ENCODE measurements around the gene ARAP2. TPM values are rescaled to one million over a fixed set of nuclear protein-coding genes. Genes with fewer than 3 reads are reported as not detected.

Gene ARAP2
- total and polyA plus RNA-seq, 2 experiments from 2014 or later = 0.92 to 4.8 TPM

DNA sequence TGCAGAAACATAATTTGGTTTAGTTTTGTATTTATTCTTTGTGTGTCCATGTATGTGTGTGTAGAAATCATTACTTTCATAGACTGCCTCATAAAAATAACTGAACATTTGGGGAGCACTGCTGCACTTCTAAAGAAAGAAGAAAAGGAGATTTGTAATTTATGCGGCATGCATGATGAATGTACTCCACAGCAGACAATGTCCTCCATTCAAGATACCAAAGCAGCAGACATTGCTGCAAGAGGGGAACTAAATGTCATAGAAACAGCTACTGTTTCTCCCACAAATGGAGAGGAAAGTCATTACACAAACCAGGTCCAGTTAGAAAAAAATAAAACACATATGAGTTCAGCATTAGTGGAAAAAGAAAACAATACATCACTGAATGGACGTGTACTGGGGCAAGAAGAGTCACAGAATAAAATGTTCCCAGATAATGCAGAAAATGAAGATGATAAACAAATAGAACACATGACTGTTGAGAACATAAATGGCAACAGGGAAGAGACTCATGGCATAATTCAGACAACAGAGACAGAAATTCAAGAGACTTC, 39.7 kb upstream of the ARAP2 start:
- no peak for TF ChIP-seq ZNF331 (CRISPR knock-in tag; IDR thresholded peaks at IDR 0.05; ENCODE audit: low read depth)
- no peak for TF ChIP-seq ZNF114 (CRISPR knock-in tag; IDR thresholded peaks at IDR 0.05)
- no peak for TF ChIP-seq NANOG (IDR thresholded peaks at IDR 0.05; ENCODE audit: borderline replicate concordance)
- TF ChIP-seq, protein P1, sequence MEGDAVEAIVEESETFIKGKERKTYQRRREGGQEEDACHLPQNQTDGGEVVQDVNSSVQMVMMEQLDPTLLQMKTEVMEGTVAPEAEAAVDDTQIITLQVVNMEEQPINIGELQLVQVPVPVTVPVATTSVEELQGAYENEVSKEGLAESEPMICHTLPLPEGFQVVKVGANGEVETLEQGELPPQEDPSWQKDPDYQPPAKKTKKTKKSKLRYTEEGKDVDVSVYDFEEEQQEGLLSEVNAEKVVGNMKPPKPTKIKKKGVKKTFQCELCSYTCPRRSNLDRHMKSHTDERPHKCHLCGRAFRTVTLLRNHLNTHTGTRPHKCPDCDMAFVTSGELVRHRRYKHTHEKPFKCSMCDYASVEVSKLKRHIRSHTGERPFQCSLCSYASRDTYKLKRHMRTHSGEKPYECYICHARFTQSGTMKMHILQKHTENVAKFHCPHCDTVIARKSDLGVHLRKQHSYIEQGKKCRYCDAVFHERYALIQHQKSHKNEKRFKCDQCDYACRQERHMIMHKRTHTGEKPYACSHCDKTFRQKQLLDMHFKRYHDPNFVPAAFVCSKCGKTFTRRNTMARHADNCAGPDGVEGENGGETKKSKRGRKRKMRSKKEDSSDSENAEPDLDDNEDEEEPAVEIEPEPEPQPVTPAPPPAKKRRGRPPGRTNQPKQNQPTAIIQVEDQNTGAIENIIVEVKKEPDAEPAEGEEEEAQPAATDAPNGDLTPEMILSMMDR (conservative IDR thresholded peaks at IDR 0.05; ENCODE audit: low read depth in 2 of 2) = no peak
- Mint-ChIP-seq H3K27me3 (ENCODE audit: insufficient read depth, low read depth, poor library complexity) (no peaks in the 10 kb centered on the region), H3K27ac (no peak overlapping the region), H3K36me3 (ENCODE audit: low read depth) (no peaks in the 10 kb centered on the region), H3K9me3 (no peaks in the 10 kb centered on the region), H3K4me3 (no peak overlapping the region), H3K4me1 (peaks cover 5% of the 10 kb centered on the region; the same call in 2 of the 3 replicates)
- H3K79me2 ChIP-seq (replicated peaks; ENCODE audit: insufficient read depth) = no peaks in the 10 kb centered on the region
- ATAC-seq (no peak), DNase-seq (ENCODE audit: low spot score) (no peak)
- H4K20me1 ChIP-seq (replicated peaks; ENCODE audit: insufficient read depth) = no peaks in the 10 kb centered on the region
- no peaks in the 10 kb centered on the region for H3K27me3 ChIP-seq (ENCODE audit: insufficient read depth)
- H3K4me3 ChIP-seq = no peak overlapping the region
- H3K9me2 ChIP-seq (ENCODE audit: insufficient read depth) = no peaks in the 10 kb centered on the region
- no peaks in the 10 kb centered on the region for H3K36me3 ChIP-seq (ENCODE audit: insufficient read depth)
- H3F3A ChIP-seq (replicated peaks; ENCODE audit: low read depth) = no peaks in the 10 kb centered on the region
- no peak overlapping the region for H2AFZ ChIP-seq
- no peaks in the 10 kb centered on the region for H3K4me1 ChIP-seq (ENCODE audit: insufficient read depth)
- no peak overlapping the region for H3K4me2 ChIP-seq
- no peak overlapping the region for H3K27ac ChIP-seq (ENCODE audit: low read depth)

DNA sequence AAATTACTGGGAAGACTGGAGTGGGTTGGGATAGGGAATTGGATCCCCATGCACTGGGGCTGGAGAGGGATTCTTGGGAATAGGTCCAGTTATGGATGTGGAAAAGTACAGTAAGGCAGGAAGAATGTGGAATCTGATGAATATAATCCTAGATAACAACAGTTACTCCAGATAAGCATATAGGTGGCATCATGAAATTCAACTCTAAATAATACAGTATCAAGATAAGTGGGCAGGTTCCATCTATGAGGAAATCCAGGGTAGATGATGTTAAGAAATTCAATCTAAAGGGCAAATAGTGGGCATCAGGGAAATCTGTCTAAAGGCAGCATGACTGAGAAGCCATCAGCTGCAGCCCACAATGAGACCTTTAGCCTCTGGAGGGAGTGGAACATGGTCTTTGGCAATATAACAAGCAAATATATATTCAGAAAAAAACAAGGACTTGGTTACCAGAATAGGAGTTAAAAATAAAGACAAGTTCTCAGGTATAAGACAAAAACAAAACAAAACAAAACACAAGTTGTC, 38.3 kb upstream of the ARAP2 start:
- no peaks in the 10 kb centered on the region for H3K36me3 Mint-ChIP-seq (ENCODE audit: low read depth)
- H3K27ac ChIP-seq (ENCODE audit: low read depth) = no peak overlapping the region
- no peak for TF ChIP-seq NANOG (IDR thresholded peaks at IDR 0.05; ENCODE audit: borderline replicate concordance)
- no peak for TF ChIP-seq ZNF331 (CRISPR knock-in tag; IDR thresholded peaks at IDR 0.05; ENCODE audit: low read depth)
- TF ChIP-seq EZH2 (IDR thresholded peaks at IDR 0.05; ENCODE audit: low read depth, unreplicated experiment) = no peak
- TF ChIP-seq STAT1 (IDR thresholded peaks at IDR 0.05; ENCODE audit: unreplicated experiment) = no peak
- no peak for TF ChIP-seq POLR2AphosphoS5 (IDR thresholded peaks at IDR 0.05; ENCODE audit: low read depth)
- no peak for TF ChIP-seq CREB1 (CRISPR knock-in tag; IDR thresholded peaks at IDR 0.05; ENCODE audit: low read depth)
- TF ChIP-seq, protein P1 (conservative IDR thresholded peaks at IDR 0.05; ENCODE audit: low read depth in 2 of 2) = no peak
- no peak for TF ChIP-seq EZH2phosphoT487 (IDR thresholded peaks at IDR 0.05; ENCODE audit: unreplicated experiment)
- TF ChIP-seq, protein P2, sequence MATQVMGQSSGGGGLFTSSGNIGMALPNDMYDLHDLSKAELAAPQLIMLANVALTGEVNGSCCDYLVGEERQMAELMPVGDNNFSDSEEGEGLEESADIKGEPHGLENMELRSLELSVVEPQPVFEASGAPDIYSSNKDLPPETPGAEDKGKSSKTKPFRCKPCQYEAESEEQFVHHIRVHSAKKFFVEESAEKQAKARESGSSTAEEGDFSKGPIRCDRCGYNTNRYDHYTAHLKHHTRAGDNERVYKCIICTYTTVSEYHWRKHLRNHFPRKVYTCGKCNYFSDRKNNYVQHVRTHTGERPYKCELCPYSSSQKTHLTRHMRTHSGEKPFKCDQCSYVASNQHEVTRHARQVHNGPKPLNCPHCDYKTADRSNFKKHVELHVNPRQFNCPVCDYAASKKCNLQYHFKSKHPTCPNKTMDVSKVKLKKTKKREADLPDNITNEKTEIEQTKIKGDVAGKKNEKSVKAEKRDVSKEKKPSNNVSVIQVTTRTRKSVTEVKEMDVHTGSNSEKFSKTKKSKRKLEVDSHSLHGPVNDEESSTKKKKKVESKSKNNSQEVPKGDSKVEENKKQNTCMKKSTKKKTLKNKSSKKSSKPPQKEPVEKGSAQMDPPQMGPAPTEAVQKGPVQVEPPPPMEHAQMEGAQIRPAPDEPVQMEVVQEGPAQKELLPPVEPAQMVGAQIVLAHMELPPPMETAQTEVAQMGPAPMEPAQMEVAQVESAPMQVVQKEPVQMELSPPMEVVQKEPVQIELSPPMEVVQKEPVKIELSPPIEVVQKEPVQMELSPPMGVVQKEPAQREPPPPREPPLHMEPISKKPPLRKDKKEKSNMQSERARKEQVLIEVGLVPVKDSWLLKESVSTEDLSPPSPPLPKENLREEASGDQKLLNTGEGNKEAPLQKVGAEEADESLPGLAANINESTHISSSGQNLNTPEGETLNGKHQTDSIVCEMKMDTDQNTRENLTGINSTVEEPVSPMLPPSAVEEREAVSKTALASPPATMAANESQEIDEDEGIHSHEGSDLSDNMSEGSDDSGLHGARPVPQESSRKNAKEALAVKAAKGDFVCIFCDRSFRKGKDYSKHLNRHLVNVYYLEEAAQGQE (IDR thresholded peaks at IDR 0.05; ENCODE audit: unreplicated experiment) = no peak
- TF ChIP-seq, protein P3, sequence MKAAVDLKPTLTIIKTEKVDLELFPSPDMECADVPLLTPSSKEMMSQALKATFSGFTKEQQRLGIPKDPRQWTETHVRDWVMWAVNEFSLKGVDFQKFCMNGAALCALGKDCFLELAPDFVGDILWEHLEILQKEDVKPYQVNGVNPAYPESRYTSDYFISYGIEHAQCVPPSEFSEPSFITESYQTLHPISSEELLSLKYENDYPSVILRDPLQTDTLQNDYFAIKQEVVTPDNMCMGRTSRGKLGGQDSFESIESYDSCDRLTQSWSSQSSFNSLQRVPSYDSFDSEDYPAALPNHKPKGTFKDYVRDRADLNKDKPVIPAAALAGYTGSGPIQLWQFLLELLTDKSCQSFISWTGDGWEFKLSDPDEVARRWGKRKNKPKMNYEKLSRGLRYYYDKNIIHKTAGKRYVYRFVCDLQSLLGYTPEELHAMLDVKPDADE (IDR thresholded peaks at IDR 0.05) = no peak

More for the DNA sequence above, 38.3 kb upstream of the ARAP2 start:
- DNase-seq (ENCODE audit: low spot score) (no peak), ATAC-seq (no peak)
- no peaks in the 10 kb centered on the region for H3K36me3 ChIP-seq (ENCODE audit: insufficient read depth)
- no peaks in the 10 kb centered on the region for H3K4me1 ChIP-seq (ENCODE audit: insufficient read depth)
- no peak overlapping the region for H3K27ac Mint-ChIP-seq
- no peak overlapping the region for H3K4me3 ChIP-seq
- H3K9me2 ChIP-seq (ENCODE audit: insufficient read depth) = no peaks in the 10 kb centered on the region
- H2AFZ ChIP-seq = no peak overlapping the region
- H3F3A ChIP-seq (replicated peaks; ENCODE audit: low read depth) = no peaks in the 10 kb centered on the region
- H3K9me3 Mint-ChIP-seq = no peaks in the 10 kb centered on the region
- H3K79me2 ChIP-seq (replicated peaks; ENCODE audit: insufficient read depth) = no peaks in the 10 kb centered on the region
- H3K4me3 Mint-ChIP-seq = no peak overlapping the region
- no peaks in the 10 kb centered on the region for H3K27me3 ChIP-seq (ENCODE audit: insufficient read depth)
- peaks cover 5% of the 10 kb centered on the region; the same call in 2 of the 3 replicates for H3K4me1 Mint-ChIP-seq
- no peaks in the 10 kb centered on the region for H3K27me3 Mint-ChIP-seq (ENCODE audit: insufficient read depth, low read depth, poor library complexity)
- H3K4me2 ChIP-seq = no peak overlapping the region
- no peaks in the 10 kb centered on the region for H4K20me1 ChIP-seq (replicated peaks; ENCODE audit: insufficient read depth)

Measured in GM23338 (cell line).